ENCODE results near the gene ZNF471. TPM values are rescaled to one million over a fixed set of nuclear protein-coding genes. Genes with fewer than 3 reads are reported as not detected.

Gene ZNF471
- polyA plus RNA-seq = 1 to 10 TPM; 1.7 to 2.8 (median 1.8) TPM

- peak within 1 kb of the TSS; percentile 92 for H3K27ac ChIP-seq (ENCODE audit: low read depth, low read length)
- WGBS, 3 donors = 1% methylated on average over 72 to 74 of the region's 74 CpGs
Observed at GRCh38 chr19:56507446-56508289, at the start of gene ZNF471. TSS of gene ZNF471 (plus strand) at chr19:56507855. CDS start at chr19:56511572, 3,717 bp downstream.

- H3K27ac ChIP-seq (ENCODE audit: low read depth, low read length) = no peak overlapping the region
- WGBS, 3 donors = 68 to 77% (median 74%) methylated on average over 3 of the region's 3 CpGs
Observed at GRCh38 chr19:56474308-56474707, 33.3 kb upstream of the ZNF471 start.

GRCh38 chr19:56476093-56476492 lies 31.6 kb upstream of the ZNF471 start:
- WGBS, 3 donors = 74 to 87% (median 84%) methylated on average over 10 of the region's 10 CpGs
- no peak overlapping the region for H3K27ac ChIP-seq (ENCODE audit: low read depth, low read length)

- H3K27ac ChIP-seq (ENCODE audit: low read depth, low read length) = no peak within 1 kb of the TSS
- 1% methylated on average over 68 to 69 of the region's 69 CpGs for WGBS, 3 donors
Observed at GRCh38 chr19:56476651-56477428, 30.8 kb upstream of the ZNF471 start, which contains the start of gene ZNF667. TSS of gene ZNF667 (minus strand) at chr19:56477345. CDS start at chr19:56462370, 14,975 bp downstream.

- H3K27ac ChIP-seq (ENCODE audit: low read depth, low read length) = no peak overlapping the region
- 1 to 2% (median 1%) methylated on average over 80 of the region's 80 CpGs for WGBS, 3 donors
Observed at GRCh38 chr19:56477429-56478338, 30.0 kb upstream of the ZNF471 start.

- no peak overlapping the region for H3K27ac ChIP-seq (ENCODE audit: low read depth, low read length)
- 81 to 87% (median 82%) methylated on average over 3 of the region's 3 CpGs for WGBS, 3 donors
Observed at GRCh38 chr19:56491399-56491798, 16.3 kb upstream of the ZNF471 start.

- H3K27ac ChIP-seq (ENCODE audit: low read depth, low read length) = no peak overlapping the region
- WGBS, 3 donors = 91 to 94% (median 94%) methylated on average over 2 of the region's 2 CpGs
Observed at GRCh38 chr19:56504581-56504980, 3.1 kb upstream of the ZNF471 start.

GRCh38 chr19:56508290-56508778 lies 679 bp downstream of the ZNF471 start:
- no peak overlapping the region for H3K27ac ChIP-seq (ENCODE audit: low read depth, low read length)
- WGBS, 3 donors = 1 to 7% (median 5%) methylated on average over 17 of the region's 17 CpGs

- H3K27ac ChIP-seq (ENCODE audit: low read depth, low read length) = no peak overlapping the region
- WGBS, 3 donors = 81 to 93% (median 93%) methylated on average over 4 of the region's 4 CpGs
Observed at GRCh38 chr19:56525214-56525860, 17.7 kb downstream of the ZNF471 start.

GRCh38 chr19:56537442-56537841 lies 29.8 kb downstream of the ZNF471 start:
- WGBS, 3 donors = 89 to 95% (median 94%) methylated on average over 3 of the region's 3 CpGs
- H3K27ac ChIP-seq (ENCODE audit: low read depth, low read length) = no peak overlapping the region

GRCh38 chr19:56538254-56538760 lies 30.7 kb downstream of the ZNF471 start:
- WGBS, 3 donors = 0 to 1% (median 1%) methylated on average over 40 to 46 of the region's 46 CpGs

GRCh38 chr19:56538761-56539263 lies 31.2 kb downstream of the ZNF471 start, which contains the start of gene ZFP28:
TSS of gene ZFP28 (plus strand) at chr19:56538948. CDS start at chr19:56539019, 71 bp downstream.
- 0 to 3% (median 1%) methylated on average over 30 to 50 of the region's 65 CpGs for WGBS, 3 donors

More at GRCh38 chr19:56538254-56538760, 30.7 kb downstream of the ZNF471 start:
- peak overlapping the region; percentile 87 for H3K27ac ChIP-seq (ENCODE audit: low read depth, low read length)

GRCh38 chr19:56543776-56544175 lies 36.1 kb downstream of the ZNF471 start:
- H3K27ac ChIP-seq (ENCODE audit: low read depth, low read length) = no peak overlapping the region
- WGBS, 3 donors = 93 to 97% (median 97%) methylated on average over 2 of the region's 2 CpGs

More at GRCh38 chr19:56538761-56539263, 31.2 kb downstream of the ZNF471 start, which contains the start of gene ZFP28:
- peak within 1 kb of the TSS; percentile 87 for H3K27ac ChIP-seq (ENCODE audit: low read depth, low read length)

GRCh38 chr19:56547535-56547934 lies 39.9 kb downstream of the ZNF471 start:
- 63 to 70% (median 68%) methylated on average over 6 of the region's 6 CpGs for WGBS, 3 donors

GRCh38 chr19:56554272-56554869 lies 46.7 kb downstream of the ZNF471 start:
- no peak overlapping the region for H3K27ac ChIP-seq (ENCODE audit: low read depth, low read length)
- WGBS, 3 donors = 82 to 99% (median 95%) methylated on average over 6 of the region's 6 CpGs

More at GRCh38 chr19:56547535-56547934, 39.9 kb downstream of the ZNF471 start:
- H3K27ac ChIP-seq (ENCODE audit: low read depth, low read length) = no peak overlapping the region

GRCh38 chr19:56562766-56563165 lies 55.1 kb downstream of the ZNF471 start:
- H3K27ac ChIP-seq (ENCODE audit: low read depth, low read length) = no peak overlapping the region
- 91 to 97% (median 92%) methylated on average over 2 of the region's 2 CpGs for WGBS, 3 donors

GRCh38 chr19:56566904-56567273 lies 59.2 kb downstream of the ZNF471 start:
- no peak overlapping the region for H3K27ac ChIP-seq (ENCODE audit: low read depth, low read length)
- 0 to 1% (median 0%) methylated on average over 23 of the region's 23 CpGs for WGBS, 3 donors

Measured in adipose tissue (tissue), 3 donors.